Ovary (tissue), 3 donors: Measurements from ENCODE around the gene TRUB1.
"Not testable (repeated sequence)": the region's sequence is repeated elsewhere in the genome, so short reads cannot be mapped to it uniquely, and the experiment has no call there.

Experiments
- EP300 ChIP-seq: sonication (generic); formaldehyde crosslinking; IDR thresholded peaks from one replicate; pipeline ENCODE4 v1.6.1; 2017; ENCODE audit warnings: antibody characterized with exemption
- POLR2A ChIP-seq: fragments of 450-650 bp; IDR thresholded peaks from one replicate; pipeline ENCODE4 v1.6.1; 2017; ENCODE audit warnings: antibody characterized with exemption, mild to moderate bottlenecking, moderate library complexity
- TF ChIP-seq, protein P1 (sequence below), 3 donors: fragments of 450-650 bp in 2 of 3; fragments of 200-600 bp in 1 of 3; IDR thresholded peaks; one replicate each; pipeline versions ENCODE4 v1.5.1 to v1.8.0; 2016 to 2022; ENCODE audit warnings: antibody characterized with exemption in 3 of 3, mild to moderate bottlenecking in 1 of 3
- donor health status: DM: no; HTN: no; CAD: no.

- TF ChIP-seq, protein P1, sequence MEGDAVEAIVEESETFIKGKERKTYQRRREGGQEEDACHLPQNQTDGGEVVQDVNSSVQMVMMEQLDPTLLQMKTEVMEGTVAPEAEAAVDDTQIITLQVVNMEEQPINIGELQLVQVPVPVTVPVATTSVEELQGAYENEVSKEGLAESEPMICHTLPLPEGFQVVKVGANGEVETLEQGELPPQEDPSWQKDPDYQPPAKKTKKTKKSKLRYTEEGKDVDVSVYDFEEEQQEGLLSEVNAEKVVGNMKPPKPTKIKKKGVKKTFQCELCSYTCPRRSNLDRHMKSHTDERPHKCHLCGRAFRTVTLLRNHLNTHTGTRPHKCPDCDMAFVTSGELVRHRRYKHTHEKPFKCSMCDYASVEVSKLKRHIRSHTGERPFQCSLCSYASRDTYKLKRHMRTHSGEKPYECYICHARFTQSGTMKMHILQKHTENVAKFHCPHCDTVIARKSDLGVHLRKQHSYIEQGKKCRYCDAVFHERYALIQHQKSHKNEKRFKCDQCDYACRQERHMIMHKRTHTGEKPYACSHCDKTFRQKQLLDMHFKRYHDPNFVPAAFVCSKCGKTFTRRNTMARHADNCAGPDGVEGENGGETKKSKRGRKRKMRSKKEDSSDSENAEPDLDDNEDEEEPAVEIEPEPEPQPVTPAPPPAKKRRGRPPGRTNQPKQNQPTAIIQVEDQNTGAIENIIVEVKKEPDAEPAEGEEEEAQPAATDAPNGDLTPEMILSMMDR (IDR thresholded peaks at IDR 0.05) = not testable (repeated sequence)
- TF ChIP-seq EP300, POLR2A: not testable (repeated sequence)
These were observed 41.0 kb upstream of the TRUB1 start for GRCh38 chr10:114897011-114897410.
